ENCODE results near the gene OCA2. TPM values are rescaled to one million over a fixed set of nuclear protein-coding genes. Genes with fewer than 3 reads are reported as not detected.

The OCA2 gene
- polyA plus RNA-seq, 1 experiment, result 0.02 TPM

DNA sequence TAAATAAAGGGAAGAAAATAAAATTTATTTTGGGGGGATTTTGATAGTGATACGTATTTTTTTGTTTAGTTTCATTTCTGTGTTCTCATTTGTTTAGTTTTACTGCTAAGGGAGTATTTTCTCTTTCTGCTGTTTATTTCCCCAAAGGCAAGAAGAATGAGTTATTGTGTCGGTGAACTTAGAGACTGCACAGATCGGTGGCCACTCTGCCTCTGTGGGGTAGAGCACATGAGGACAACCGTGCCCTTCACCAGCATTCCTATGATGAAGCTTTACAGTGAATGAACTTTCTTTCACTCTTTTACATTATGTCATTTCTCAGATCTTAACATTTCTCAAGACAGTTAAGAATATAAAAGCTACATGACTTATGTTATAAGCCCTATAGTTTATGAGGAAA, 214.4 kb downstream of the OCA2 start:
- H3K4me3 ChIP-seq (ENCODE audit: low read depth, low read length), result no peak overlapping the region
- POLR2A ChIA-PET, result no interaction called here
- H3K27me3 ChIP-seq (ENCODE audit: control insufficient read depth, insufficient read depth, low read length), result no peaks in the 10 kb centered on the region
- CTCF ChIA-PET, result no interaction called here
- TF ChIP-seq, protein P1, sequence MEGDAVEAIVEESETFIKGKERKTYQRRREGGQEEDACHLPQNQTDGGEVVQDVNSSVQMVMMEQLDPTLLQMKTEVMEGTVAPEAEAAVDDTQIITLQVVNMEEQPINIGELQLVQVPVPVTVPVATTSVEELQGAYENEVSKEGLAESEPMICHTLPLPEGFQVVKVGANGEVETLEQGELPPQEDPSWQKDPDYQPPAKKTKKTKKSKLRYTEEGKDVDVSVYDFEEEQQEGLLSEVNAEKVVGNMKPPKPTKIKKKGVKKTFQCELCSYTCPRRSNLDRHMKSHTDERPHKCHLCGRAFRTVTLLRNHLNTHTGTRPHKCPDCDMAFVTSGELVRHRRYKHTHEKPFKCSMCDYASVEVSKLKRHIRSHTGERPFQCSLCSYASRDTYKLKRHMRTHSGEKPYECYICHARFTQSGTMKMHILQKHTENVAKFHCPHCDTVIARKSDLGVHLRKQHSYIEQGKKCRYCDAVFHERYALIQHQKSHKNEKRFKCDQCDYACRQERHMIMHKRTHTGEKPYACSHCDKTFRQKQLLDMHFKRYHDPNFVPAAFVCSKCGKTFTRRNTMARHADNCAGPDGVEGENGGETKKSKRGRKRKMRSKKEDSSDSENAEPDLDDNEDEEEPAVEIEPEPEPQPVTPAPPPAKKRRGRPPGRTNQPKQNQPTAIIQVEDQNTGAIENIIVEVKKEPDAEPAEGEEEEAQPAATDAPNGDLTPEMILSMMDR (IDR thresholded peaks at IDR 0.05; ENCODE audit: insufficient read depth, low read depth, low read length), result no peak
- no peaks in the 10 kb centered on the region for H3K36me3 ChIP-seq (ENCODE audit: control insufficient read depth, insufficient read depth, low read length)
- no peak for DNase-seq (ENCODE audit: low read depth)

DNA sequence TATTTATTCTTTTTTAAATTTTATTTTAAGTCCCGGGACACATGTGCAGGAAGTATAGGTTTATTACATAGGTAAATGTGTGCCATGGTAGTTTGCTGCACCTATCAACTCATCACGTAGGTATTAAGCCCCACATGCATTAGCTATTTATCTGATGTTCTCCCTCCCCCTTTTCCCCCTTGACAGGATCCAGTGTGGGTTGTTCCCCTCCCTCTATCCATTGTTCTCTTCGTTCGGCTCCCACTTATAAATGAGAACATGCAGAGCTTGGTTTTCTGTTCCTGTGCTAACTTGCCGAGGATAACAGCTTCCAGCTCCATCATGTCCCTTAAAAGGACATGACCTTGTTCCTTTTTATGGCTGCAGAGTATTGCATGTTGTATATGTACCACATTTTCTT, 220.3 kb downstream of the OCA2 start:
- TF ChIP-seq, protein P1 (IDR thresholded peaks at IDR 0.05; ENCODE audit: insufficient read depth, low read depth, low read length), result no peak
- ChIA-PET POLR2A (no interaction called here), CTCF (no interaction called here)
- no peak overlapping the region for H3K4me3 ChIP-seq (ENCODE audit: low read depth, low read length)
- DNase-seq (ENCODE audit: low read depth), result no peak
- no peaks in the 10 kb centered on the region for H3K27me3 ChIP-seq (ENCODE audit: control insufficient read depth, insufficient read depth, low read length)
- H3K36me3 ChIP-seq (ENCODE audit: control insufficient read depth, insufficient read depth, low read length), result no peaks in the 10 kb centered on the region

DNA sequence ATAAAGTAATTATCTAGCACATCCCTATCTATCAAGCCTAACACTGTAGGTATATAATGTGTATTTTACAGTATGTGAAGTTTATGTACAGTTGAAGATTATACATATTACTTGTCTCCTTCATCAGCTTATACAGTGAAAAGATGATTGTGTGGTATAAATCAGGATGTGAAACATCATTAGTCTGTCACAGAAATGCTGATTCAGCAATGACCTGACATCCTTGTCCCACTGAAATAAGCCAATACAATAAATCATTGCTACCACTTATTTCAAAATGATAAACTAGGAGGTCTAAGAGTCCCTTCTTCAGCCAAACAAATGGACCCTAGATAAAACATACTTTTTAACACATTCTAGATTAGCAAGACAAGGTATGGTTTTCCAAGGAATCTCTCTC, 225.3 kb downstream of the OCA2 start:
- ChIA-PET POLR2A (no interaction called here), CTCF (no interaction called here)
- no peak for DNase-seq (ENCODE audit: low read depth)
- H3K36me3 ChIP-seq (ENCODE audit: control insufficient read depth, insufficient read depth, low read length), result no peaks in the 10 kb centered on the region
- TF ChIP-seq, protein P1 (IDR thresholded peaks at IDR 0.05; ENCODE audit: insufficient read depth, low read depth, low read length), result no peak
- H3K27me3 ChIP-seq (ENCODE audit: control insufficient read depth, insufficient read depth, low read length), result no peaks in the 10 kb centered on the region
- H3K4me3 ChIP-seq (ENCODE audit: low read depth, low read length), result no peak overlapping the region

DNA sequence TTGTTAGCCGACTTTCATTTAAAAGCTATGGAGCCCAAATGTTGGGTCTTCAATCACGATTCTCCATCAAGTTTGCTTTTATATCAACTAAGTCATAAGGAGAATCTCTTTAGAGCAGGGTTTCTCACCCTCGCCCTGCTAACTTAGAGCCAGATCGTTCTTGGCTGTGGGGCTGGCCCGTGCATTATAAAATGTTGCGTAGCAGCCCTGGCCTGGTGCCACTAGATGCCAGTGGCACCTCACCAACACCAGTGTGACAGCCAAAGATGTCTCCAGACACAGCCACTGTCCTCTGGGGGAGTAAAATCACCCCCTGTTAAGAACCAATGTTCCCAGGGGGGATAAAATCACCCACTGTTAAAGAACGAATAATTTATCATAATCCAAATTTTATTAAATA, 226.1 kb downstream of the OCA2 start:
- no peak overlapping the region for H3K4me3 ChIP-seq (ENCODE audit: low read depth, low read length)
- ChIA-PET CTCF (no interaction called here), POLR2A (no interaction called here)
- TF ChIP-seq, protein P1 (IDR thresholded peaks at IDR 0.05; ENCODE audit: insufficient read depth, low read depth, low read length), result no peak
- H3K27me3 ChIP-seq (ENCODE audit: control insufficient read depth, insufficient read depth, low read length), result no peaks in the 10 kb centered on the region
- DNase-seq (ENCODE audit: low read depth), result no peak
- no peaks in the 10 kb centered on the region for H3K36me3 ChIP-seq (ENCODE audit: control insufficient read depth, insufficient read depth, low read length)

DNA sequence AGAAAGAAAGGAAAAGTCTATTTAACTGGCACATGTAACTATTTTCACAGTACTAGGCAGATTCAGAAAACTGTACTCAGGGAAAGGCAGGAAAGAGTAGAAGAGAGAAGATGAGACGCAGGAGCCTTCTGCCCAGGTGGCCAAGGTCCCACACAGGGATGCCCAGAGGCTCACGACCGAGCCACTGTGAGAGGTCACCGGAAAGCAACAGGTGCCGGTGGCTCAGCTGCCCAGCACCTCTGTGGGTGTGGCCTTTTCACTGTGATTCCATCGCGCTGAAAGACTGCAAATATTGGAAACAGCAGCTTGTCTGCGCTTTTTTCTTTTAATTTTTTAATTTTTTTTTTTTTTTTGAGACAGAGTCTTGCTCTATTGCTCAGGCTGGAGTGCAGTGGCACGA, 226.8 kb downstream of the OCA2 start:
- Histone ChIP-seq H3K36me3 (ENCODE audit: control insufficient read depth, insufficient read depth, low read length) (no peaks in the 10 kb centered on the region), H3K4me3 (ENCODE audit: low read depth, low read length) (no peak overlapping the region), H3K27me3 (ENCODE audit: control insufficient read depth, insufficient read depth, low read length) (no peaks in the 10 kb centered on the region)
- no peak for DNase-seq (ENCODE audit: low read depth)
- CTCF ChIA-PET, result no interaction called here
- POLR2A ChIA-PET, result no interaction called here
- TF ChIP-seq, protein P1 (IDR thresholded peaks at IDR 0.05; ENCODE audit: insufficient read depth, low read depth, low read length), result no peak

Data from BJ (cell line).